DOHH2 (cell line): ENCODE measurements around the gene PPARA.

Experiments
- EZH2phosphoT487 ChIP-seq: fragments of 200-600 bp; sonication (generic); IDR thresholded peaks from 2 replicates; pipeline ENCODE4 v1.6.1; 2017; ENCODE audit warnings: borderline replicate concordance, mild to moderate bottlenecking, antibody characterized with exemption, low read length, moderate library complexity, mixed read lengths
- TF ChIP-seq, protein P1 (sequence below): fragments of 200-600 bp; sonication (generic); IDR thresholded peaks from one replicate; pipeline ENCODE4 v1.5.1; 2014; ENCODE audit warnings: antibody characterized with exemption, mild to moderate bottlenecking, low read depth, low read length; ENCODE audit not compliant: poor library complexity, severe bottlenecking

DNA sequence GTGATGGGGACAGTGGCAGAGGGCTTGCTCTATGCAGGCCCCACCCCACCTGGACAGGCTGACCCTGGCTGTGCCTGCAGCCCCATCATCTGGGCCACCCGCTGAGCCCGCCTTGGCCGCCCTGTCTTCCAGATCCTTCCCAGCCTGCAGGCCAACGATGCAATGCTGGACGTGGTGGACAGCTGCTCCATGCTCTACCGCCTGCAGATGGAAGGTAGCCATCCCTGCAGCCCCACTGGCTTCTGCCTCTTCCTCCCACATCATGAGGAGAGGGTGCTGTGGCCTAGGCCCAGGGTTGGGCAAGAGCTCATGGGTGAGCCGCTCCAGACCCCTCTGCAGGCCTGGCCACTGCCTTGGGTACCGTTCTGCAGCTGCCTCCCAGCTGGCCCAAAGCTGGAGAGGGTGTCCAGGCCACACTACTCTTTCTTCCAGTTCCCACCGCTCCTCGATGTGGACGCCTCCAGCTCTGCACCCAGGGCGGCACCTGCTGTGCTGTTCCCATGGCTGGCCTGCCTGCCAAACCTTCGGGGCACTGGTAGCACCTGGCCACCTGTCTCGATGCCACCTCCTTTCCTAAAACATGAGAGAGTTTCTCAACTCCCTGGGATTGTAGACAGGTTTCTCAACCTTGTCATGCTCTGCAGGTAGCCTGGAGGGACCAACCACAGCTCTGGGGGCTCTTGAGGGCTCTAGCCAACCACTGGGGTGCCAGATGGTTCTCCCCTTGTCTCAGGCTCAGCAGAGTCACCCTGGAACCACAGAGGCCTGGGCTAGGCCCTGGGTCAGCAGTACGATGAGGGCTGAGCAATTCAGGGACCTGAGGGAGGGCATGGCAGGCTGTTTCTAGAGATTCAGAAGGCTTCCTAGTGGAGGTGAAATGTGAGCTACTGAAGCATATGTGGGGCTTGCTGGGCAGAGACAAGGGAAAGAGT, 136.9 kb downstream of the PPARA start:
- TF ChIP-seq, protein P1, sequence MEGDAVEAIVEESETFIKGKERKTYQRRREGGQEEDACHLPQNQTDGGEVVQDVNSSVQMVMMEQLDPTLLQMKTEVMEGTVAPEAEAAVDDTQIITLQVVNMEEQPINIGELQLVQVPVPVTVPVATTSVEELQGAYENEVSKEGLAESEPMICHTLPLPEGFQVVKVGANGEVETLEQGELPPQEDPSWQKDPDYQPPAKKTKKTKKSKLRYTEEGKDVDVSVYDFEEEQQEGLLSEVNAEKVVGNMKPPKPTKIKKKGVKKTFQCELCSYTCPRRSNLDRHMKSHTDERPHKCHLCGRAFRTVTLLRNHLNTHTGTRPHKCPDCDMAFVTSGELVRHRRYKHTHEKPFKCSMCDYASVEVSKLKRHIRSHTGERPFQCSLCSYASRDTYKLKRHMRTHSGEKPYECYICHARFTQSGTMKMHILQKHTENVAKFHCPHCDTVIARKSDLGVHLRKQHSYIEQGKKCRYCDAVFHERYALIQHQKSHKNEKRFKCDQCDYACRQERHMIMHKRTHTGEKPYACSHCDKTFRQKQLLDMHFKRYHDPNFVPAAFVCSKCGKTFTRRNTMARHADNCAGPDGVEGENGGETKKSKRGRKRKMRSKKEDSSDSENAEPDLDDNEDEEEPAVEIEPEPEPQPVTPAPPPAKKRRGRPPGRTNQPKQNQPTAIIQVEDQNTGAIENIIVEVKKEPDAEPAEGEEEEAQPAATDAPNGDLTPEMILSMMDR: no peak
- TF ChIP-seq EZH2phosphoT487: no peak
